Nucleus accumbens (tissue), 56 donors: ENCODE data around the gene TMEM186.
"Not testable (repeated sequence)": the region's sequence is repeated elsewhere in the genome, so short reads cannot be mapped to it uniquely, and the experiment has no call there.

Experiments used
- DNase-seq, 56 donors: peaks; one replicate each; lab custom pipeline; 2025; lab: John Stamatoyannopoulos, UW

TMEM186 gene

GRCh38 chr16:8814095-8814806 is 16.8 kb upstream of the TMEM186 start:
- no peak for DNase-seq

GRCh38 chr16:8812162-8812843 is 14.9 kb upstream of the TMEM186 start:
- DNase-seq, result peak in 11 of 56 donors; percentile 14 to 47 (median 23)

GRCh38 chr16:8808613-8809353 is 11.3 kb upstream of the TMEM186 start:
- DNase-seq, result no peak

GRCh38 chr16:8808009-8808408 is 10.6 kb upstream of the TMEM186 start:
- no peak for DNase-seq

GRCh38 chr16:8807189-8807588 is 9.8 kb upstream of the TMEM186 start:
- DNase-seq, result no peak

GRCh38 chr16:8806272-8806983 is 9.0 kb upstream of the TMEM186 start:
- peak in 2 of 56 donors; percentile 8 to 27 for DNase-seq

- no peak for DNase-seq
Observed at GRCh38 chr16:8804313-8804712, 6.9 kb upstream of the TMEM186 start.

GRCh38 chr16:8803733-8804132 is 6.3 kb upstream of the TMEM186 start:
- not testable (repeated sequence) for DNase-seq

GRCh38 chr16:8801701-8802100 is 4.3 kb upstream of the TMEM186 start:
- DNase-seq, result no peak

GRCh38 chr16:8798535-8799157 is 1.2 kb upstream of the TMEM186 start:
- DNase-seq, result no peak

- DNase-seq, result no peak
Observed at GRCh38 chr16:8798174-8798527, 712 bp upstream of the TMEM186 start.

- no peak for DNase-seq
Observed at GRCh38 chr16:8796469-8797363, 723 bp downstream of the TMEM186 start.

- no peak for DNase-seq
Observed at GRCh38 chr16:8795818-8796217, 1.6 kb downstream of the TMEM186 start.

GRCh38 chr16:8795091-8795490 is 2.3 kb downstream of the TMEM186 start:
- DNase-seq, result no peak

- no peak for DNase-seq
Observed at GRCh38 chr16:8788578-8789172, 8.8 kb downstream of the TMEM186 start.

GRCh38 chr16:8786316-8786715 is 11.1 kb downstream of the TMEM186 start:
- DNase-seq, result not testable (repeated sequence)

- no peak for DNase-seq
Observed at GRCh38 chr16:8785408-8785807, 12.0 kb downstream of the TMEM186 start.

- DNase-seq, result no peak
Observed at GRCh38 chr16:8782673-8783072, 14.8 kb downstream of the TMEM186 start.

GRCh38 chr16:8781797-8782196 is 15.6 kb downstream of the TMEM186 start:
- DNase-seq, result no peak
